SK-N-SH treated with all-trans-retinoic acid at 6 μM for 48 hours (cell line): ENCODE results near the gene DCDC2.

Experiments
- ARNTL ChIP-seq: fragments of 450-650 bp; formaldehyde crosslinking; IDR thresholded peaks from 2 replicates; pipeline ENCODE4 v1.5.0; 2020; ENCODE audit warnings: low read depth, mild to moderate bottlenecking, moderate library complexity, borderline replicate concordance
- CREB5 ChIP-seq: fragments of 250-450 bp; sonication (Bioruptor Pico); IDR thresholded peaks from 2 replicates; pipeline ENCODE4 v1.5.1; 2020; ENCODE audit warnings: low read depth, mild to moderate bottlenecking, moderate library complexity
- CSDC2 ChIP-seq: fragments of 250-450 bp; sonication (Bioruptor Pico); IDR thresholded peaks from 2 replicates; pipeline ENCODE4 v1.5.0; 2020; ENCODE audit warnings: mild to moderate bottlenecking, moderate library complexity
- ESRRG ChIP-seq: fragments of 250-450 bp; sonication (Bioruptor Pico); IDR thresholded peaks from 2 replicates; pipeline ENCODE4 v1.6.1; 2021; ENCODE audit warnings: mild to moderate bottlenecking
- GLIS3 ChIP-seq: fragments of 250-450 bp; sonication (Bioruptor Pico); IDR thresholded peaks from 2 replicates; pipeline ENCODE4 v1.5.0; 2020; ENCODE audit warnings: mild to moderate bottlenecking, moderate library complexity
- PPARA ChIP-seq: fragments of 250-450 bp; sonication (Bioruptor Pico); IDR thresholded peaks from 2 replicates; pipeline ENCODE4 v1.5.0; 2020; ENCODE audit warnings: mild to moderate bottlenecking, borderline replicate concordance
- RARB ChIP-seq: fragments of 250-450 bp; sonication (Bioruptor Pico); IDR thresholded peaks from 2 replicates; pipeline ENCODE4 v1.8.0; 2021; ENCODE audit warnings: mild to moderate bottlenecking, moderate library complexity
- SNAI2 ChIP-seq: fragments of 250-450 bp; sonication (Bioruptor Pico); IDR thresholded peaks from 2 replicates; pipeline ENCODE4 v1.5.0; 2020; ENCODE audit warnings: mild to moderate bottlenecking, moderate library complexity
- TCF4 ChIP-seq: fragments of 250-450 bp; sonication (Bioruptor Pico); IDR thresholded peaks from 2 replicates; pipeline ENCODE4 v1.8.0; 2021; ENCODE audit warnings: mild to moderate bottlenecking, moderate library complexity, borderline replicate concordance
- TOX ChIP-seq: fragments of 250-450 bp; sonication (Bioruptor Pico); IDR thresholded peaks from 2 replicates; pipeline ENCODE4 v1.8.0; 2021; ENCODE audit warnings: mild to moderate bottlenecking, moderate library complexity, borderline replicate concordance
- ZC3H10 ChIP-seq: fragments of 250-450 bp; sonication (Bioruptor Pico); IDR thresholded peaks from 2 replicates; pipeline ENCODE4 v1.5.1; 2021; ENCODE audit warnings: mild to moderate bottlenecking, moderate library complexity
- ZFP3 ChIP-seq: fragments of 250-450 bp; sonication (Bioruptor Pico); IDR thresholded peaks from 2 replicates; pipeline ENCODE4 v1.5.0; 2020; ENCODE audit warnings: mild to moderate bottlenecking, moderate library complexity
- ZNF70 ChIP-seq: fragments of 450-650 bp; formaldehyde crosslinking; IDR thresholded peaks from 2 replicates; pipeline ENCODE4 v1.5.0; 2020; ENCODE audit warnings: mild to moderate bottlenecking, moderate library complexity
- TF ChIP-seq, protein P1 (sequence below): fragments of 250-450 bp; sonication (Bioruptor Pico); IDR thresholded peaks from 2 replicates; pipeline ENCODE4 v1.8.0; 2020; ENCODE audit warnings: mild to moderate bottlenecking, moderate library complexity, borderline replicate concordance

DNA sequence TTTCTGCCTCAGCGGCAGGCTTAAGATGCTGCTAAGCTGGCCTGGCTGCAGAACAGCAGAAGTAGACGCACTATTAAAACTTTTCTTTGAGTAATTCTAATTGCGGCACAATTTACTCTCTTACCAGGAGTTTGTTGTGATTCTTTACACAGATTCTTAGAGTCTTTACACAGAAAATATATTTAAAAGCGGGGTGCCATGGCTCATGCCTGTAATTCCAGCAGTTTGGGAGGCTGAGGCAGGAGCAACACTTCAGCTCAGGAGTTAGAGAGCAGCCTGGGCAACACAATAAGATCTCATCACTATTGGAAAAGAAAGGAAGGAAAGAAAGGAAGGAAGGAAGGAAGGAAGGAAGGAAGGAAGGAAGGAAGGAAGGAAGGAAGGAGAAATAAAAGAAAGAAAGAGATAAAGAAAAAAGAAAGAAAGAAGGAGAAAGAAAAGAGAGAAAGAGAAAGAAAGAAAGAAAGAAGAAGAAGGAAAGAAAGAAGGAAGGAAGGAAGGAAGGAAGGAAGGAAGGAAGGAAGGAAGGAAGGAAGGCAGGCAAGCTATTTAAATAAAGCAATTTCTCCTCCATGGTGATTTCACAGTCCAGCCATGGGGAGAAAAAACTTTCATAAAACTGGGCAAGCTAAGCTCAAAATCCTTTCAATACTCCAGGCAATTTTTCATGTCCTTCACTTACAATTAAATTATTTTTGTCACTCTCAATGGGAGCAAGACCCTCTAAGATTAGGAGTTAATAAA lies 23.8 kb upstream of the DCDC2 start:
- TF ChIP-seq ESRRG (CRISPR knock-in tag) = no peak
- TF ChIP-seq ZNF70 = no peak
- TF ChIP-seq SNAI2 (CRISPR knock-in tag) = no peak
- no peak for TF ChIP-seq GLIS3
- TF ChIP-seq CREB5 = no peak
- TF ChIP-seq, protein P1, sequence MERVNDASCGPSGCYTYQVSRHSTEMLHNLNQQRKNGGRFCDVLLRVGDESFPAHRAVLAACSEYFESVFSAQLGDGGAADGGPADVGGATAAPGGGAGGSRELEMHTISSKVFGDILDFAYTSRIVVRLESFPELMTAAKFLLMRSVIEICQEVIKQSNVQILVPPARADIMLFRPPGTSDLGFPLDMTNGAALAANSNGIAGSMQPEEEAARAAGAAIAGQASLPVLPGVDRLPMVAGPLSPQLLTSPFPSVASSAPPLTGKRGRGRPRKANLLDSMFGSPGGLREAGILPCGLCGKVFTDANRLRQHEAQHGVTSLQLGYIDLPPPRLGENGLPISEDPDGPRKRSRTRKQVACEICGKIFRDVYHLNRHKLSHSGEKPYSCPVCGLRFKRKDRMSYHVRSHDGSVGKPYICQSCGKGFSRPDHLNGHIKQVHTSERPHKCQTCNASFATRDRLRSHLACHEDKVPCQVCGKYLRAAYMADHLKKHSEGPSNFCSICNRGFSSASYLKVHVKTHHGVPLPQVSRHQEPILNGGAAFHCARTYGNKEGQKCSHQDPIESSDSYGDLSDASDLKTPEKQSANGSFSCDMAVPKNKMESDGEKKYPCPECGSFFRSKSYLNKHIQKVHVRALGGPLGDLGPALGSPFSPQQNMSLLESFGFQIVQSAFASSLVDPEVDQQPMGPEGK = no peak
- TF ChIP-seq CSDC2 (CRISPR knock-in tag) = no peak
- TF ChIP-seq ARNTL (CRISPR knock-in tag) = no peak
- no peak for TF ChIP-seq TOX (CRISPR knock-in tag)
- no peak for TF ChIP-seq TCF4 (CRISPR knock-in tag)
- no peak for TF ChIP-seq ZFP3
- no peak for TF ChIP-seq PPARA (CRISPR knock-in tag)
- no peak for TF ChIP-seq ZC3H10 (CRISPR knock-in tag)
- no peak for TF ChIP-seq RARB
